ENCODE data around the gene USP10. TPM values are rescaled to one million over a fixed set of nuclear protein-coding genes. Genes with fewer than 3 reads are reported as not detected.
A peak's percentile ranks its signal among the peaks of the same experiment; 100 is the strongest.

Gene USP10
- total and polyA plus RNA-seq, 2 donors (not counting 3 experiments of a cell fraction or from before 2014, with no cell fraction given), result 84.0 to 115 TPM

DNA sequence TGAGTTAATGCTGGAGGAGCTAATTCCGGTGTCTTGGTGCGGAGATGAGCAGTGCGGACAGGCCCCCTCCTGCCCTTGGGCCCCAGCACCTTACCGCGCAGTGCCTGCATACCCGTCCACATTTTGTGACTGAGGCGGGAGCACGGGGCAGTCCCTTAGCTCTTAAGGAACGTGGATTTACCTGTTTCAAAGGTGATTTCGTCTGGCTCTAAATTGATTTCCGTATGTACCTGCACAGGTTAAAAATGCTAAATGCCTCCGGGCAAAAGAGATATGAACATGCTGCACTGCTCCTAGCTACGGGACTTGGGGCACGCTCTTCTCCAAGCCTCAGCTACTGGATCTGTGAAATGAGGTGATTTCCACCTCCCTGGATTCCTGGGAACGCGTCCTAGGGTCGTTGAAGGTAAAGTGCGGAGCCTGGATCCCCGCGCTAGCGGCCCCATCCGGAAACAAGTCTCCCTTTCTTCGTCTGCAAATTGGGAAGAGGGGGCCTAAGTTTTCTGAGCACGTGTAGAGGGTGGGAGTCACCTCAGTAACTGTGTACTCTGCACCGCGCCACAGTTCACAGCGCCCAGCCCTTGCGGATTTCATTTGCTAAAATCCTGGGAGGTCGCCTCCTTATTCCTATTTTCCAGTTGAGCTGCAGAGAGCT, 119.3 kb downstream of the USP10 start:
- Histone ChIP-seq H2AFZ (ENCODE audit: low read depth, low read length) (no peak overlapping the region), H3K4me2 (ENCODE audit: insufficient read depth, low read length) (peak overlapping the region; percentile 37), H3K9ac (replicated peaks; ENCODE audit: extremely low read depth, insufficient read depth, low read length) (no peak overlapping the region), H3K9me1 (replicated peaks; ENCODE audit: control insufficient read depth, extremely low read depth, insufficient read depth, low read length) (no peaks in the 10 kb centered on the region), H3K4me1 (ENCODE audit: control insufficient read depth, extremely low read depth, insufficient read depth, low read length) (peaks cover 4% of the 10 kb centered on the region), H4K20me1 (replicated peaks; ENCODE audit: control insufficient read depth, extremely low read depth, insufficient read depth, low read length) (no peaks in the 10 kb centered on the region), H3K27ac (ENCODE audit: insufficient read depth, low read depth, low read length) (no peak overlapping the region), H3K4me3 (replicated peaks in 1 of 3; ENCODE audit: insufficient read depth in 1 of 3, low read depth in 1 of 3, low read length in 3 of 3) (peak overlapping the region in 1 of 3 experiments; percentile 5), H3K79me2 (ENCODE audit: control insufficient read depth, insufficient read depth, low read length) (no peaks in the 10 kb centered on the region), H3K27me3 (ENCODE audit: control insufficient read depth in 2 of 2, insufficient read depth in 2 of 2, low read length in 2 of 2) (peaks cover 6 to 12% of the 10 kb centered on the region in 2 experiments), H3K9me3 (replicated peaks; ENCODE audit: control insufficient read depth, insufficient read depth, low read length) (no peaks in the 10 kb centered on the region), H3K36me3 (ENCODE audit: control insufficient read depth in 2 of 2, extremely low read depth in 1 of 2, insufficient read depth in 2 of 2, low read length in 2 of 2) (no peaks in the 10 kb centered on the region)
- ChIA-PET POLR2A (interaction anchor here (1.0 to 1.1 kb wide), 2 partner anchors 32 to 65 kb away, joined by 3 to 4 read pairs; no protein-coding TSS in a partner anchor), CTCF (interaction anchor here (0.7 to 3.6 kb wide), 6 partner anchors 8 to 152 kb away, joined by 3 to 11 read pairs (median 4); no protein-coding TSS in a partner anchor)
- FAIRE-seq (no peak), DNase-seq (ENCODE audit: low read depth, low spot score) (no peak)
- BruUV-seq (replicated peaks), result no TSS peak
- no peak for TF ChIP-seq FOS (IDR thresholded peaks at IDR 0.05; ENCODE audit: borderline replicate concordance, insufficient read depth, low read length)
- TF ChIP-seq MYC (IDR thresholded peaks at IDR 0.05; ENCODE audit: low read depth, low read length), result no peak
- no peak for TF ChIP-seq EZH2 (IDR thresholded peaks at IDR 0.05; ENCODE audit: borderline replicate concordance, low read depth, low read length, severe bottlenecking)
- TF ChIP-seq JUN (IDR thresholded peaks at IDR 0.05; ENCODE audit: borderline replicate concordance, insufficient read depth, insufficient read length, low read depth), result no peak
- TF ChIP-seq, protein P1, sequence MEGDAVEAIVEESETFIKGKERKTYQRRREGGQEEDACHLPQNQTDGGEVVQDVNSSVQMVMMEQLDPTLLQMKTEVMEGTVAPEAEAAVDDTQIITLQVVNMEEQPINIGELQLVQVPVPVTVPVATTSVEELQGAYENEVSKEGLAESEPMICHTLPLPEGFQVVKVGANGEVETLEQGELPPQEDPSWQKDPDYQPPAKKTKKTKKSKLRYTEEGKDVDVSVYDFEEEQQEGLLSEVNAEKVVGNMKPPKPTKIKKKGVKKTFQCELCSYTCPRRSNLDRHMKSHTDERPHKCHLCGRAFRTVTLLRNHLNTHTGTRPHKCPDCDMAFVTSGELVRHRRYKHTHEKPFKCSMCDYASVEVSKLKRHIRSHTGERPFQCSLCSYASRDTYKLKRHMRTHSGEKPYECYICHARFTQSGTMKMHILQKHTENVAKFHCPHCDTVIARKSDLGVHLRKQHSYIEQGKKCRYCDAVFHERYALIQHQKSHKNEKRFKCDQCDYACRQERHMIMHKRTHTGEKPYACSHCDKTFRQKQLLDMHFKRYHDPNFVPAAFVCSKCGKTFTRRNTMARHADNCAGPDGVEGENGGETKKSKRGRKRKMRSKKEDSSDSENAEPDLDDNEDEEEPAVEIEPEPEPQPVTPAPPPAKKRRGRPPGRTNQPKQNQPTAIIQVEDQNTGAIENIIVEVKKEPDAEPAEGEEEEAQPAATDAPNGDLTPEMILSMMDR (IDR thresholded peaks at IDR 0.05; ENCODE audit: extremely low read depth in 1 of 2, insufficient read depth in 1 of 2, low read depth in 1 of 2, low read length in 2 of 2), result no peak
- TF ChIP-seq POLR2AphosphoS5 (IDR thresholded peaks at IDR 0.05; ENCODE audit: insufficient read depth, low read depth, low read length), result no peak
- intact Hi-C loops (cut with micrococcal nuclease), result loop anchor here (1.0 kb wide), 2 partner anchors 13 to 68 kb away; no protein-coding TSS in a partner anchor
- dilution Hi-C loops (cut with MboI; ENCODE audit: extremely low pct_ligation_motif_present, low sequenced_read_pairs), result no loop called here

All from endothelial cell of umbilical vein (primary cell).